ENCODE results near the gene ZNF792. TPM values are rescaled to one million over a fixed set of nuclear protein-coding genes. Genes with fewer than 3 reads are reported as not detected.

The ZNF792 gene
- total RNA-seq, 2 donors from 2014 or later = 30.2 to 32.1 TPM

DNA sequence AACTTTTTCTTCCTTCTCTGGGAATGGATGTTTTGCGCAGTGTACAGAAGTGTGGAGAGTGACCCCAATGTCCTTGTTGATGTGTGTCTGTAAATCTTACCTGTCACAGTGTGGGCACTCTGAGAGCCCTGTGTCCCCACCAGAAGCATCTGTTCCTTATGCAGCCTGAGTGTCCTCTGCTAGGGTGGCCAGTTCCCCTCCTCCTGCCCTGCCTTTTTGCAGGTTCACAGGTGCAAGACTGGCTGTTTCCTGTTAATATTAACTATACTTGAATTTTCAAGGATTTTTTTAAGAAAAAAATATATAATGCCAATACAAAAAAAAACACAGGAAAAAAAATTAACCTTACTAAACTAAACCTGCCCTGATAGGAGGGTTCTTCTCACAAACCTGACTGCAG lies 24.1 kb upstream of the ZNF792 start:
- no peak overlapping the region for H3K27ac Mint-ChIP-seq
- H3K4me3 Mint-ChIP-seq = no peak overlapping the region
- peaks cover 10% of the 10 kb centered on the region for H3K9me3 Mint-ChIP-seq
- no peaks in the 10 kb centered on the region for H3K27me3 ChIP-seq (ENCODE audit: control insufficient read depth, insufficient read depth, low read length, poor library complexity, severe bottlenecking)
- H3K27me3 Mint-ChIP-seq (ENCODE audit: insufficient read depth) = no peaks in the 10 kb centered on the region
- no peak overlapping the region for H3K9ac ChIP-seq (ENCODE audit: extremely low read depth, low read length, poor library complexity, severe bottlenecking)
- no peaks in the 10 kb centered on the region for H3K36me3 ChIP-seq (ENCODE audit: control insufficient read depth, insufficient read depth, low read length)
- no peaks in the 10 kb centered on the region for H3K36me3 Mint-ChIP-seq (ENCODE audit: low read depth)
- no peak overlapping the region for H3K4me3 ChIP-seq (ENCODE audit: low read length)
- 89% methylated on average over 1 of the region's 1 CpG; no CpG with 5 or more reads in 1 of the 2 experiments for WGBS, 2 experiments (ENCODE audit: insufficient coverage in 1 of 2, insufficient read length in 1 of 2)
- DNase-seq = no peak
- H3K9me3 ChIP-seq (ENCODE audit: control insufficient read depth, low read length) = no peaks in the 10 kb centered on the region
- no peak overlapping the region for H3K27ac ChIP-seq (ENCODE audit: low read depth, low read length)
- TF ChIP-seq CTCF (conservative IDR thresholded peaks at IDR 0.05) = no peak
- no peaks in the 10 kb centered on the region for H3K4me1 Mint-ChIP-seq
- no peaks in the 10 kb centered on the region for H3K4me1 ChIP-seq (ENCODE audit: control insufficient read depth, insufficient read depth, low read length)

GRCh38 chr19:34985249-34986022 lies 21.4 kb upstream of the ZNF792 start:
- Histone ChIP-seq H3K36me3 (ENCODE audit: control insufficient read depth, insufficient read depth, low read length) (no peaks in the 10 kb centered on the region), H3K9ac (ENCODE audit: extremely low read depth, low read length, poor library complexity, severe bottlenecking) (no peak overlapping the region), H3K27ac (ENCODE audit: low read depth, low read length) (no peak overlapping the region), H3K4me3 (ENCODE audit: low read length) (no peak overlapping the region), H3K9me3 (ENCODE audit: control insufficient read depth, low read length) (no peaks in the 10 kb centered on the region), H3K27me3 (ENCODE audit: control insufficient read depth, insufficient read depth, low read length, poor library complexity, severe bottlenecking) (no peaks in the 10 kb centered on the region), H3K4me1 (ENCODE audit: control insufficient read depth, insufficient read depth, low read length) (no peaks in the 10 kb centered on the region)
- Mint-ChIP-seq H3K27me3 (ENCODE audit: insufficient read depth) (no peaks in the 10 kb centered on the region), H3K4me3 (no peak overlapping the region), H3K36me3 (ENCODE audit: low read depth) (no peaks in the 10 kb centered on the region), H3K27ac (no peak overlapping the region), H3K9me3 (peaks cover 10% of the 10 kb centered on the region), H3K4me1 (no peaks in the 10 kb centered on the region)
- 51 to 64% methylated on average over 5 to 7 of the region's 7 CpGs for WGBS, 2 experiments (ENCODE audit: insufficient coverage in 1 of 2, insufficient read length in 1 of 2)
- peak; percentile 63 for DNase-seq
- TF ChIP-seq CTCF (conservative IDR thresholded peaks at IDR 0.05) = no peak

DNA sequence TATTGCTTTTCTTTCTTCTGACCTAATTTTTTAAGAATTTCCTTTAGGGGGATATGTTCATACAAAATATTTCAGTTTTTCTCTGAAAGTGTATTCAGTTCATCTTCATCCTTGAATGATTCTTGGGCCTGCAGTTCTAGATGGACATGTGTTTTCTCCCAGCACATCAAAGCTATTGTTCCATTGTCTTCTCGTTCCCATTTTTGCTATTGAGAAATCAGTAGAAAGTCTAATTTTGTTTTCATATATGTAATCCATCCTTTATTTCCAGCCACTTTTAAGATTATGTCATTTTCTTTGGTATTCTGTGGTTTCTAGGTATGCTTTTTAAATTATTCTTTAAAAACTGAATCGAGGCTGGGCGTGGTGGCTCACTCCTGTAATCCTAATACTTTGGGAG lies 20.3 kb upstream of the ZNF792 start:
- Histone ChIP-seq H3K27me3 (ENCODE audit: control insufficient read depth, insufficient read depth, low read length, poor library complexity, severe bottlenecking) (no peaks in the 10 kb centered on the region), H3K9me3 (ENCODE audit: control insufficient read depth, low read length) (no peaks in the 10 kb centered on the region), H3K9ac (ENCODE audit: extremely low read depth, low read length, poor library complexity, severe bottlenecking) (no peak overlapping the region), H3K36me3 (ENCODE audit: control insufficient read depth, insufficient read depth, low read length) (no peaks in the 10 kb centered on the region), H3K4me3 (ENCODE audit: low read length) (no peak overlapping the region), H3K4me1 (ENCODE audit: control insufficient read depth, insufficient read depth, low read length) (no peaks in the 10 kb centered on the region), H3K27ac (ENCODE audit: low read depth, low read length) (no peak overlapping the region)
- H3K4me1 Mint-ChIP-seq = no peaks in the 10 kb centered on the region
- no peak overlapping the region for H3K4me3 Mint-ChIP-seq
- H3K36me3 Mint-ChIP-seq (ENCODE audit: low read depth) = no peaks in the 10 kb centered on the region
- H3K27me3 Mint-ChIP-seq (ENCODE audit: insufficient read depth) = peaks cover 3% of the 10 kb centered on the region
- TF ChIP-seq CTCF (conservative IDR thresholded peaks at IDR 0.05) = no peak
- no peak for DNase-seq
- H3K9me3 Mint-ChIP-seq = peaks cover 15% of the 10 kb centered on the region
- 100% methylated on average over 1 to 2 of the region's 3 CpGs for WGBS, 2 experiments (ENCODE audit: insufficient coverage in 1 of 2, insufficient read length in 1 of 2)
- no peak overlapping the region for H3K27ac Mint-ChIP-seq

Data from endodermal cell (in vitro differentiated cells).